CD14-positive monocyte (primary cell): Measurements from ENCODE around the gene SLC27A1. TPM values are rescaled to one million over a fixed set of nuclear protein-coding genes. Genes with fewer than 3 reads are reported as not detected.

Source experiments
- DNase-seq, 3 donors: peaks; one replicate each; pipeline ENCODE4 v3.0.0-alpha.2; 2011 to 2022
- H2AFZ ChIP-seq: 2 replicates; pipeline ENCODE4 v1.6.0; 2012; ENCODE audit warnings: mild to moderate bottlenecking, low read depth, low read length, inconsistent platforms; ENCODE audit not compliant: insufficient read depth, poor library complexity, severe bottlenecking
- H3K27ac ChIP-seq, 2 donors: 1 replicate in 1 of 2; 2 replicates in 1 of 2; pipeline ENCODE4 v1.5.1; 2012 to 2013; ENCODE audit warnings: low read length in 2 of 2, control low read depth in 1 of 2, inconsistent platforms in 1 of 2, low read depth in 1 of 2, mild to moderate bottlenecking in 1 of 2
- H3K27me3 ChIP-seq, 2 donors: one replicate each; pipeline versions ENCODE4 v1.6.0 to v1.6.1; 2011 to 2013; ENCODE audit warnings: low read length in 2 of 2; ENCODE audit not compliant: control insufficient read depth in 2 of 2, insufficient read depth in 2 of 2
- H3K36me3 ChIP-seq, 2 donors: replicated peaks in 1 of 2; 1 replicate in 1 of 2; 2 replicates in 1 of 2; pipeline versions ENCODE4 v1.5.1 to v1.6.1; 2012 to 2013; ENCODE audit warnings: low read length in 2 of 2, control low read depth in 1 of 2, inconsistent platforms in 1 of 2, mild to moderate bottlenecking in 1 of 2; ENCODE audit not compliant: insufficient read depth in 2 of 2, control insufficient read depth in 1 of 2
- H3K4me1 ChIP-seq, 2 donors: 1 replicate in 1 of 2; 2 replicates in 1 of 2; pipeline versions ENCODE4 v1.5.1 to v1.6.1; 2012 to 2013; ENCODE audit warnings: low read length in 2 of 2, control low read depth in 1 of 2, inconsistent platforms in 1 of 2, mild to moderate bottlenecking in 1 of 2, moderate library complexity in 1 of 2; ENCODE audit not compliant: insufficient read depth in 2 of 2, control insufficient read depth in 1 of 2
- H3K4me2 ChIP-seq: replicated peaks from 2 replicates; pipeline ENCODE3; 2012; ENCODE audit warnings: low read length, moderate library complexity, mild to moderate bottlenecking; ENCODE audit not compliant: poor library complexity, severe bottlenecking; ENCODE audit errors: extremely low read depth
- H3K4me3 ChIP-seq, 3 experiments: fragments of 200-600 bp in 1 of 3; sonication (generic) in 1 of 3; replicated peaks in 1 of 3; 1 replicate in 2 of 3; 2 replicates in 1 of 3; pipeline ENCODE4 v1.5.1; 2011 to 2013; ENCODE audit warnings: low read length in 3 of 3, mild to moderate bottlenecking in 3 of 3, control low read depth in 2 of 3, low read depth in 2 of 3, inconsistent platforms in 1 of 3, moderate library complexity in 1 of 3
- H3K79me2 ChIP-seq: 2 replicates; pipeline ENCODE4 v1.6.0; 2012; ENCODE audit warnings: mild to moderate bottlenecking, control low read depth, inconsistent platforms, low read length, moderate library complexity; ENCODE audit not compliant: insufficient read depth
- H3K9ac ChIP-seq: 2 replicates; pipeline ENCODE4 v1.6.0; 2017; ENCODE audit warnings: low read length, mild to moderate bottlenecking; ENCODE audit not compliant: insufficient read depth, poor library complexity, severe bottlenecking
- H3K9me3 ChIP-seq, 2 donors: replicated peaks in 1 of 2; 1 replicate in 1 of 2; 2 replicates in 1 of 2; pipeline versions ENCODE4 v1.5.1 to v1.6.1; 2012 to 2013; ENCODE audit warnings: low read length in 2 of 2, control low read depth in 1 of 2; ENCODE audit not compliant: control insufficient read depth in 1 of 2, insufficient read depth in 1 of 2
- H4K20me1 ChIP-seq: 2 replicates; pipeline ENCODE4 v1.6.0; 2012; ENCODE audit warnings: mild to moderate bottlenecking, low read length, control low read depth, moderate library complexity; ENCODE audit not compliant: insufficient read depth
- H3K27ac Mint-ChIP-seq, 7 donors: one replicate each; pipeline ENCODE4 v1.8.0; 2020; ENCODE audit warnings: mild to moderate bottlenecking in 7 of 7, mixed read lengths in 7 of 7, moderate library complexity in 6 of 7, inconsistent platforms in 2 of 7
- H3K27me3 Mint-ChIP-seq, 3 donors: one replicate each; pipeline ENCODE4 v1.8.0; 2021 to 2022; ENCODE audit warnings: low read depth in 3 of 3, mild to moderate bottlenecking in 3 of 3, mixed read lengths in 3 of 3, moderate library complexity in 3 of 3, inconsistent platforms in 1 of 3
- H3K36me3 Mint-ChIP-seq, 2 donors: one replicate each; pipeline ENCODE4 v1.8.0; 2020; ENCODE audit warnings: mixed read lengths in 2 of 2, inconsistent platforms in 1 of 2, mild to moderate bottlenecking in 1 of 2
- H3K4me1 Mint-ChIP-seq: one replicate; pipeline ENCODE4 v1.8.0; 2020; ENCODE audit warnings: mild to moderate bottlenecking, mixed read lengths
- H3K4me3 Mint-ChIP-seq, 2 donors: one replicate each; pipeline ENCODE4 v1.8.0; 2020; ENCODE audit warnings: mild to moderate bottlenecking in 2 of 2, mixed read lengths in 2 of 2, moderate library complexity in 1 of 2
- H3K9me3 Mint-ChIP-seq, 7 donors: one replicate each; pipeline ENCODE4 v1.8.0; 2020 to 2022; ENCODE audit warnings: mixed read lengths in 7 of 7, mild to moderate bottlenecking in 6 of 7, moderate library complexity in 6 of 7, inconsistent platforms in 2 of 7
- WGBS: methylation state at CpG from one replicate; pipeline ENCODE4 v1.1.5; 2013; ENCODE audit warnings: missing lambda C conversion rate; ENCODE audit not compliant: insufficient coverage; 5-methylcytosine and 5-hydroxymethylcytosine counted together
- intact Hi-C, 2 donors: fragments of 100-400 bp; cut with micrococcal nuclease; formaldehyde crosslinking; loops; one replicate each; pipeline versions ENCODE4 v1.15.0 to v1.15.1; 2023
- polyA plus RNA-seq, 3 donors: library from polyadenylated mRNA; depleted of rRNA in 1 of 3; unstranded in 2 of 3; stranded (reverse) in 1 of 3; fragments of 300-500 nt in 2 of 3; fragments of >200 nt in 1 of 3; fragmentation: Illumina TruSeq in 2 of 3; gene quantifications; 1 replicate in 2 of 3; 2 replicates in 1 of 3; pipeline ENCODE4 v1.2.3, GENCODE V29; 2012 to 2021
- TF ChIP-seq, protein P1 (sequence below): fragments of 200-600 bp; IDR thresholded peaks from one replicate; pipeline ENCODE4 v1.8.0; 2022; ENCODE audit warnings: antibody characterized with exemption, mild to moderate bottlenecking

The SLC27A1 gene
- polyA plus RNA-seq, 3 donors, result 27.1 to 36.5 (median 27.6) TPM

DNA sequence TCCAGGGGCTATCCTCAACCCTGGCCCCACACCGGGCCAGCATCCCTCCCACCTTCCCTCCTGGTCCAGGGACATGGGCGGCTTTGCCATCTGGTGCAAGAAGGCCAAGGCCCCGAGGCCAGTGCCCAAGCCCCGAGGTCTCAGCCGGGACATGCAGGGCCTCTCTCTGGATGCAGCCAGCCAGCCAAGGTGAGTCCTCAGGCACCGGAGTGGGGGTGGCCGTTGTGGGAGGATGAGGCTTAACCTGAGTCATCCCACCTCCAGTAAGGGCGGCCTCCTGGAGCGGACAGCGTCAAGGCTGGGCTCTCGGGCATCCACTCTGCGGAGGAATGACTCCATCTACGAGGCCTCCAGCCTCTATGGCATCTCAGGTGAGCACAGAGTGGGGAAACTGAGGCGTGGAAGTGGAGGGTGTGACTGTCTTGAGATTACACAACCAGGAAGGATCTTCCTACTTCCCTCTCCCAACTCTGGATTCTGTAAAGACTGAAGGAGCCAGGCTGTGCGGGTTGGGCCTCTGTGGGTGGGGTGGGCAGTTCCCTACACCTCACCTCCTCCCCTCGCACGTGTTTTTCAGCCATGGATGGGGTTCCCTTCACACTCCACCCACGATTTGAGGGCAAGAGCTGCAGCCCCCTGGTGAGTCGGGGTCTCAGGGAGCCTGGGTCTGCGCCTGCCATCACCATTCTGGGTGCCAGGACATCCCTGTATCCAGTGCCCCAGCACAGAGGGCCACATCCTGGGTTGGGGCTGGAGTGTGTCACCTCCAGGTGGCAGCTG lies 46.7 kb upstream of the SLC27A1 start:
- H3K4me2 ChIP-seq, result no peak overlapping the region
- H3K79me2 ChIP-seq, result no peaks in the 10 kb centered on the region
- H4K20me1 ChIP-seq, result no peaks in the 10 kb centered on the region
- no peak overlapping the region for H3K4me3 ChIP-seq
- no peak overlapping the region for H3K9ac ChIP-seq
- TF ChIP-seq, protein P1, sequence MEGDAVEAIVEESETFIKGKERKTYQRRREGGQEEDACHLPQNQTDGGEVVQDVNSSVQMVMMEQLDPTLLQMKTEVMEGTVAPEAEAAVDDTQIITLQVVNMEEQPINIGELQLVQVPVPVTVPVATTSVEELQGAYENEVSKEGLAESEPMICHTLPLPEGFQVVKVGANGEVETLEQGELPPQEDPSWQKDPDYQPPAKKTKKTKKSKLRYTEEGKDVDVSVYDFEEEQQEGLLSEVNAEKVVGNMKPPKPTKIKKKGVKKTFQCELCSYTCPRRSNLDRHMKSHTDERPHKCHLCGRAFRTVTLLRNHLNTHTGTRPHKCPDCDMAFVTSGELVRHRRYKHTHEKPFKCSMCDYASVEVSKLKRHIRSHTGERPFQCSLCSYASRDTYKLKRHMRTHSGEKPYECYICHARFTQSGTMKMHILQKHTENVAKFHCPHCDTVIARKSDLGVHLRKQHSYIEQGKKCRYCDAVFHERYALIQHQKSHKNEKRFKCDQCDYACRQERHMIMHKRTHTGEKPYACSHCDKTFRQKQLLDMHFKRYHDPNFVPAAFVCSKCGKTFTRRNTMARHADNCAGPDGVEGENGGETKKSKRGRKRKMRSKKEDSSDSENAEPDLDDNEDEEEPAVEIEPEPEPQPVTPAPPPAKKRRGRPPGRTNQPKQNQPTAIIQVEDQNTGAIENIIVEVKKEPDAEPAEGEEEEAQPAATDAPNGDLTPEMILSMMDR, result no peak
- Mint-ChIP-seq H3K27me3 (peaks cover 0 to 4% (median 0%) of the 10 kb centered on the region in 3 donors), H3K9me3 (peaks cover 0 to 2% (median 0%) of the 10 kb centered on the region in 7 donors), H3K4me1 (peaks cover 24% of the 10 kb centered on the region), H3K27ac (no peak overlapping the region), H3K36me3 (peaks cover 16 to 29% of the 10 kb centered on the region in 2 donors), H3K4me3 (no peak overlapping the region)
- no peaks in the 10 kb centered on the region for H3K9me3 ChIP-seq
- H2AFZ ChIP-seq, result no peak overlapping the region
- H3K4me1 ChIP-seq, result peaks cover 15 to 29% of the 10 kb centered on the region in 2 donors
- peaks cover 8 to 22% of the 10 kb centered on the region in 2 donors for H3K36me3 ChIP-seq
- 100% methylated on average over 3 of the region's 20 CpGs for WGBS
- intact Hi-C loops, result no loop called here
- H3K27ac ChIP-seq, result no peak overlapping the region
- H3K27me3 ChIP-seq, result no peaks in the 10 kb centered on the region
- no peak for DNase-seq

DNA sequence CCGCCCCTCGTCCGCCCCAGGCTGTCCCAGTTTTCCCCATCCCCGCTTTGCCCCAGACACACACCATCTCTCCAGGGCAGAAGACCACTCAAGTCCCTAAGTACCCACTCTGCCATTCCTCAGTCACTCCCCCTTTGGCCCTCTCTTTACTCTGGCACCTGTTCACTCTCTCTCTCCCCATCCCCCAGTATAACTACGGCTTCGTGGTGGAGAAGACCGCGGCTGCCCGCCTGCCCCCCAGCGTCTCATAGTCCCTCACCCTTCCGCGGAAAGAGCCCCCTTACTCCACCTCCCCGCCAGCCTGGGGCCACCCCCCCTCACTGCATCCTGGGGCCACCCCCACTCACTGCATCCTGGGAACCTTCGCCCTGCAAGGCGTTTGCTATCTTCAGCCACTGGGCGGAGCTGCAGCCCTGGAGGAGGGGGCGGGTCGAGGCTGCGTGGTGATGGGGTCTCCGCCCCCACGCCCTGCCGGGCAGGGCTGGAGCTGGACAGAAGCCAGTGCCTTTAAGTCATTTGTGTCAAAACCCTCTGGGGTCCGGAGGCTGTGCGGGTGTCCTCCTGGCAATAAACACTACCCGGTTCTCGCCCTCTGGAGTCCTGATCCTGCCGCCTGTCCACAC lies 45.5 kb upstream of the SLC27A1 start:
- TF ChIP-seq, protein P1, result peak; percentile 23
- Histone ChIP-seq H3K4me2 (no peak overlapping the region), H3K79me2 (no peaks in the 10 kb centered on the region), H3K4me3 (no peak overlapping the region), H3K9me3 (no peaks in the 10 kb centered on the region), H3K9ac (no peak overlapping the region), H4K20me1 (no peaks in the 10 kb centered on the region), H3K27ac (no peak overlapping the region), H3K27me3 (no peaks in the 10 kb centered on the region), H3K4me1 (peaks cover 8 to 19% of the 10 kb centered on the region in 2 donors), H2AFZ (no peak overlapping the region), H3K36me3 (peaks cover 8 to 22% of the 10 kb centered on the region in 2 donors)
- 12% methylated on average over 17 of the region's 27 CpGs for WGBS
- Mint-ChIP-seq H3K27ac (no peak overlapping the region), H3K27me3 (peaks cover 0 to 4% (median 0%) of the 10 kb centered on the region in 3 donors), H3K4me3 (no peak overlapping the region), H3K9me3 (peaks cover 0 to 2% (median 0%) of the 10 kb centered on the region in 7 donors), H3K36me3 (peaks cover 16 to 29% of the 10 kb centered on the region in 2 donors), H3K4me1 (peaks cover 15% of the 10 kb centered on the region)
- intact Hi-C loops, result no loop called here
- no peak for DNase-seq
